Stimulated activated CD8-positive, alpha-beta memory T cell treated with anti-CD3 and anti-CD28 coated beads, Interleukin-7, amount 100 ng/mL, for 48 hours (primary cell): ENCODE data around the gene TARBP2.

Experiments
- DNase-seq, 2 donors: peaks; one replicate each; pipeline ENCODE4 v3.0.0-alpha.2; 2020; ENCODE audit warnings: low read depth in 1 of 2; ENCODE audit errors: extremely low read depth in 1 of 2

Gene TARBP2

DNA sequence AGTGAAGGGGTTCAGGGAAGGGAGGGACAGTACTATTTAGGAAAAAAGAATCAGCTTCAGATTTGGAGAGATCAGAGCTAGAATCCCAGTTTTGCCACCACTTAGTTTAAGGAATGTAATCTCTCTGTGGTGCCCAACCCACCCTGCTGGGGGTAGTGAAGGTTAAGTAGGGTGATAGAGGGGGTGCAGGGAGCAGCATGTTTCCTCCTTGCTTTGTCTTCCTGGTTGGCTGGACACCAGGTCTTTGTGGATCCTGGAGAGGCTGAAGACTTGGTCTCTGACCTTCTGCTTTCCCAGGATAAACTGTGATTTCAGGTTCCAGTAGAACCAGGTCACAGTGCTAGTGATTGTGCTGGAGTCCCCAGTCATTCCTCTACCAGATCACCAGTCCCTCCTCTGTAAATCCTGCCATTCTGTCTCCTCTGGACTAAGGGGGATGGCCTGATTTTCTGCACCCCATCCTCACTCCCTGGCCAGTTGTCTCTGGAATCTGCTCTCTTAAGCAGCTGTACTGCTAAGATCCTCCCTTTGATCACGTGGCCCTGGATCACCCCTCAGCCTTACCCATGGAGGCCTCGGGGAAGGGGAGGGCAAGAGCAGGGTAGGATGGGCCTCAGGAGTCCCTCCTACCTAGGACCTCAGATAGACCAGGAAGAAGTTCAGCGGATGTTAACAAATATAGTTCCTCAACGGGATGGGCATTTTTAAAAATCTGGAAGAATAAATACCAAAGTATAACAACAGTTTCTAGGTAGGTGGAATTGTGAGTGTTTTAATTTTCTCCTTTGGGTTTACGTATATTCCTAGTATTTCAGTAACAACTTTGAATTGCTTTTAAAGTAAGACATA, 5.0 kb upstream of the TARBP2 start:
- no peak for DNase-seq

DNA sequence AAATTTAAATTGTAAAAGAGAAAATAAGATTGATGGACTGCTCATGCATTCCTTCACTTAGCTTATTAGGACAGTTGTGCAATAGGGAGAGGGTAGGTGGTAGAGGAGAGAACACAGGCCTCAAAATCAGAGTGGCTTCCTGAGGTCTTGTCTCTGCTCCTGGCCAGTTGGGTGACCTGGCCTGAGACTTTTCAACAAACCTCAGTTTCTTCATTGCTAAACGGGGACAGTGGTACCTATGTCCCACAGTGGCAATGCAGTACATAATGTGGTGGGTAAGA, 4.4 kb upstream of the TARBP2 start:
- no peak for DNase-seq

DNA sequence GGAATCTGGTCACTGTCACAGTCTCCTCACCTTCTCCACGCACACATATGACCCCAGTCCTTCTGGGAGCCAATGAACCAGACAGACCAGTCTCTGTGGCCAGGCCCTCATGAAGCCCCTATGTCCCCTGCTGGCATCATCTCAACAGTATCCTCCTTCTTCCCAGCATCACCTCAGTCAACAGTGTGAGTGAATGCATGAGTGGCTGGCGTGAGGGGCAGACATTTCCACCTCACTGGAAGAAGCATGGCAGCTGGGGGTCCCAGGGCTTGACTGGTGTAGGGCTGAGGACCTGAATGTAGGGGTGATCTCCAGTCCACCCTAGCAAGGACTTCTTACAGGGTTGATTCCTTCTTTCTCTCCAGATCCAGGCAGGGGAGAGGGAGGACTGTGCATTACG, 3.6 kb upstream of the TARBP2 start:
- DNase-seq = no peak

DNA sequence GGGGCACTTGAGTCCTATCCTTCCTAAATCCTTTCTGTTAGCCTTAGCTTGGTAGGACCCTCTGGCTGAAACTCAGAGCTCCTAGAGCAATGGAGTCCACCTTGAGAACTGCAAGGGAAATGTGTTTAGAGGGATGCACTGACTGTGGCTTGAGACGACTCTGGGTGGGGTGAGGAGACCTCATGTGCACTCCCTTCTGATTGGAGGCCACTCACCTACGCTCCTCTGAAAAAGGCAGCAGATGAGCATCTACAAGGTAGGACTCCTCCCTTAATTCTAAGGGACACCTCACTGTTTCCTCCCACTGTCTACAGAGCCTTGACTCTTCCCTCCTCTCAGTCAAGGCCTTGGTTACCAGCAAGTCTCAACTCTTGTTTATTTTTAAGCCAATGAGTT, 2.9 kb upstream of the TARBP2 start:
- no peak for DNase-seq

DNA sequence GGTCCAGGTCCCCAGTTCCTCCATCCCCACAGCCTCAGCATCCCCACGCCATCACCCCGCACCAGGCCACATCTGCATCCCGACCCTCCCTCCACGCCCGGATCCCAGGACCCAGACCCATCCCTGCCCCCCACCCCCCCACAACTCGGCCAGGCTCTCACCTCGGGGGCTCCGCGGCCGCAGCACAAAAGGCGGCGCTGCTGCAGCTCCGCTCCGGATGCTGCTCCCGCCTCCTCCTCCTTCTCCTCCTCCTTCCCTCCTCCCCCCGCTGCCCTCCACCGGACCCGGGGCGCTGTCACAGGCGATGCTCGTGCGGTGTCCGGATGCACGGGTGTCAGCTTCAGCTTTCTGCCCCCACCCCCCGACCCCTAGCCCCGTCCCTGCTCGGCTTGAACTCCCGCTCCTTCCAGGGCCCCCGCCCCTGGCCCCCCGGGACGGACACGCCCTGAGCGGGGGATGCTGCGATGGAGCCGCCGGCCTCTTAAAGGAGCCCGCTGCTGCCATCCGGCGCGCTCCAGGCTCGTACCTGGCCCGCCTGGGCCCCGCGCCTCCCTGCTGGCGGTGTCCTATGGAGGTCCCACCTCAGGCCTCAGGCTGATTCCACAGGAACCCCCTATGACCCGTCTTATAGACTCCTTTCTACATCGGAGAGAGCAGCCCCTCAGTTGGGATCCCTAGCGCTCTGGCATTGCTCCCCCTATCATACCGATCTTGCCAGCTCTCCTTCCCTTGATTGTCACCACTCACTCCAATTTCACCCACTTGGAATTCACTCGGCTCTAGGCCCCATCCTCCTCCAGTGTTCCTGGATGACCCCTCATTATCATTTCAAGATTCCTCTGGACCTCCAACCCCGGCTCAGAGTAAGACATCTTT, 1.6 kb upstream of the TARBP2 start, which contains the start of gene MAP3K12:
Gene MAP3K12 (minus strand): TSS at position 193 of the 876 bp plus-strand sequence. CDS start 12,067 bp downstream, outside the sequence.
- peak; percentile 46 to 50 for DNase-seq

DNA sequence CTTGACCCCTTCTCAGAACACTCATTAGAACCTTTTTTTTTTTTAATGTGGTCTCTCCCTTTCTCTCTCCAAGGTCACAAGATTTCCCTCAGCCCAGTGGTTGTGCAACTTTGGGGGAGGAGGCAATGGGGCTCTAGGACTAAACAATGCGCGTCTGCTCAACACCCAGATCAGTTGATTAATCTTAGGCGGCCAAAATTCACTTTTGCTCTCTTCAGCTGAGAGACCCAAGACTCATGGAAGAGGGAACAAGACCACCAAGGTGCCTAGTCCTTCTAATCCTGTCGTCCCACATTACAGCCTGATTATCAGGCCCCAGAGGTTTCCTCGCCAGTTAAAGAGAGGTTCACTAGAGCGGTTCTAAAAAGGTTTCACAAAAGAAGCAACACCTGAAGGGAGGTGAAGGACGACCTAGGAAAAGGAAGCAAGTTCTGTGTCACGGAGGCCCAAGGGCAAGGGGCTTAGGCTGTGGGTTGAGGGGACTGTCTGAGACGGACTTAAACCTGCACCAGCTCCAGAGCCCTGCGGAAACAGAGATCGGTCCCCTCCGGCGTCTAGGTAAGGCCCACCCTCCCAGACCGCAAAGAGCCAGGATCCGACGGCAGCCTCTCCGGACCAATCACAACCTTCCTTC, 824 bp upstream of the TARBP2 start:
- no peak for DNase-seq

DNA sequence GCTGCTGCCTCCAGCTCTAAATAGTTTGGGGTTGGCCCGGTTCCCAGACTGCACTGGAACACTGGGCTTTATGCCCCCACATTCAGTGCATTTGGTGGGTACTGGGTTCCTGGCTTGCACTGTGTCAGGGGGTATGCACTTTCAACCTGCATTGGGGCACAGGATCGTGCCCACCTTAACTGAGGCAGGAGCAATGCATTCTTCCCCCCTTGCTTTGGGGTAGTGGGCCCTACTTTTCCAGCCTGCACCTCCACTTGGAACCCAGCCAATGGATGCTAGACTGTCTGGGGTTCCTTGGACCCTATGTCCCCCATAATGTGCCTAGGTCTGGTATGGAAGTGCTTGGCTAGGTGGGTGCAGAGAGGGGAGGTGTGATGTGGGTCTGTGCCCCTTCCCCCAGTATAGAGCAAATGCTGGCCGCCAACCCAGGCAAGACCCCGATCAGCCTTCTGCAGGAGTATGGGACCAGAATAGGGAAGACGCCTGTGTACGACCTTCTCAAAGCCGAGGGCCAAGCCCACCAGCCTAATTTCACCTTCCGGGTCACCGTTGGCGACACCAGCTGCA, 615 bp downstream of the TARBP2 start:
- DNase-seq = no peak

DNA sequence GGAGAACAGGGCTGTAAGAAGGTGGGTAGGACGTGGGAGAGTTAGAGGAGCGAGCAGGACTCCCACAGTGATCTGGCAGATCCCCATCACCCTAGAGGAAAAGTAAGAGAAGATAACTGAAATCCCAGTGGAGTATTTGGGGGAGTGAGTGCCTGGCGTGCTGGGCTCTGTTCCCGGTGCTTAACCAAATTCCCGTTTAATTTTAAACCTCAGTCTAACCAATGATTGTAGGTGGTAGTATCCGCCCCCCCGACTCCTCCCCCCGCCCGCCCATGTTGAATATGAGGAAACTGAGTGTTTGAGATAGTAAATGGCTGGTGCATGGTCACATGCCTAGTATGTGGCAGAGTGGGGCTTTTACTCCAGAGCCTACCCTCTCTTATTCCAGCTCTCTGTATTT, 1.2 kb downstream of the TARBP2 start:
- DNase-seq = no peak

DNA sequence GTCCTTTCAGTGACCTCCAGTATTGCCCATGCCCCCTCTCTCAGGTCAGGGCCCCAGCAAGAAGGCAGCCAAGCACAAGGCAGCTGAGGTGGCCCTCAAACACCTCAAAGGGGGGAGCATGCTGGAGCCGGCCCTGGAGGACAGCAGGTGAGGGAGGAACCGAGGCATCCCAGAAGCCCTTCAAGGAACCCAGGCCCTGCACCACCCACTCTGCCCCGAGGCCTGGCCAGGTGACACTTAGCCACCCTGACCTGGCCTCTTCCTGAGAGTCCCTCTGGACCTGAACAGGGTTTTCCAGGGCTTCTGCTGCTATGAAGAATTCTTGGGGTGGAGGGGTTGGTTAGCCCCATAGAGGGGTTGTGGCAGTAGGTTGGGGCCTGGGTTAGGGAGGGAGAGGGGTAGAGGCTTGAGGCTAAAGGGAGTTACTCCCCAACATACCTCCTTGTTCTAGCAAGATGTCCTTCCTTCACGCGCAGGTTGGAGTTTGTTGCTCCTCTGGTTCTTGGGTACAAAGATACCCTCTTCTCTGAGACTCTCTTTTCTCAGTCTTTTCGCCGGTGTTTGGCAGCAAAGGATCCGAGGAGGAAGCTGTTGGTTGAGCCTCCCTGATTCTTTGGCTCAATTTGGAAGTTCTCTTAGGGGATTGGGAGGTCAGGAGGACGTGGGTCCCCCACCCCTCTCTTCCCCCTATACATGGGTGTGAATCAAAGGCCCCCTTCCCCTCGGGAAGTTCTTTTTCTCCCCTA, 2.1 kb downstream of the TARBP2 start:
- DNase-seq = no peak

DNA sequence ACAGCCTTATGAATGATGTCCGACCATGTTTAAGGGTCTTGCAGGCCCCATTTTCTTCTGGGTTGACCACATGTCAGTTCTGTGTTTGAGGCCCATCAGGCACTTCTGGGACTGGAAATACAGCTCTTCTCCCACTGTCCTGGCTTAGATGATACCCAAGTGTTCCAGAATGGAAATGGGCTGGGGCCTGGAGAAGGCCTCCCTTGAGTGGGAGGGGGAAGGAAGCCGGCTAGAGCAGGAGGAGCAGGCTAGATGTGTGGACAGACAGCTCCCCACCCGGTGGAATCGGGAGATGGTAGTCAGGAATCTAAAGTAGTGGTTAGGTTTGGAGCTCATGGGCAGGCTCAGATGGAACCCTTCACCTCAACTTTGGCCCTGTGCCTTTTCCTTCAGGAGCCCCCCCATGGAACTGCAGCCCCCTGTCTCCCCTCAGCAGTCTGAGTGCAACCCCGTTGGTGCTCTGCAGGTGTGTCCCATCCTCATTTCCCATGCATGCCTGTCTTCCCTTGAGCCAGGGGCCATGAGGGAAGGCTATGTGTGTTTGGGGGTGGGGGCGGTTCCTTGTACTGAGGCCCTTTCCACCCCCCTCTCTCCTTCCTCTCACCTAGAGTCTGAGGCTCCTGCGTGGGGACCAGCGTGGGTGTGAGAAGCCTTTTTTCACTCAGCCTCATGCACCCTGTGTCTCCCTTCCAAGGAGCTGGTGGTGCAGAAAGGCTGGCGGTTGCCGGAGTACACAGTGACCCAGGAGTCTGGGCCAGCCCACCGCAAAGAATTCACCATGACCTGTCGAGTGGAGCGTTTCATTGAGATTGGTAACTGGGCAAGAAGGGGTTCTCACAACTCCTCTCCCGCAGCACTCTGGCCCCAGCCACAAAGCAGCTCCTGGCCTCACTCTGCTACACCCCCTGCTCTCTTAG, 3.2 kb downstream of the TARBP2 start:
- no peak for DNase-seq

DNA sequence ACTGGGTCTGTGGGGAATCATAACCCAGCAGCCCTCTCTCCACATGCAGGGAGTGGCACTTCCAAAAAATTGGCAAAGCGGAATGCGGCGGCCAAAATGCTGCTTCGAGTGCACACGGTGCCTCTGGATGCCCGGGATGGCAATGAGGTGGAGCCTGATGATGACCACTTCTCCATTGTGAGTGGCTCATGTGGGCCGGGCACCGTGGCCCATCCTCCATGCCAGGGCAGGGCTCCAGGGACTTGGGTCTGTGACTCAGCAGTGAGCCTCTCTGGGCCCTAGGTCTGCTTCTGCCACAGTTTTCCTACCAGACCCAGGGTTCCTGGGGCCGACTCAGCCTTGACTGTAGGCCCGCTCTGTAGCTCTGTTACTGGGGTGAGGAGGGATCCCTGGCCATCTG, 4.0 kb downstream of the TARBP2 start:
- DNase-seq = no peak

DNA sequence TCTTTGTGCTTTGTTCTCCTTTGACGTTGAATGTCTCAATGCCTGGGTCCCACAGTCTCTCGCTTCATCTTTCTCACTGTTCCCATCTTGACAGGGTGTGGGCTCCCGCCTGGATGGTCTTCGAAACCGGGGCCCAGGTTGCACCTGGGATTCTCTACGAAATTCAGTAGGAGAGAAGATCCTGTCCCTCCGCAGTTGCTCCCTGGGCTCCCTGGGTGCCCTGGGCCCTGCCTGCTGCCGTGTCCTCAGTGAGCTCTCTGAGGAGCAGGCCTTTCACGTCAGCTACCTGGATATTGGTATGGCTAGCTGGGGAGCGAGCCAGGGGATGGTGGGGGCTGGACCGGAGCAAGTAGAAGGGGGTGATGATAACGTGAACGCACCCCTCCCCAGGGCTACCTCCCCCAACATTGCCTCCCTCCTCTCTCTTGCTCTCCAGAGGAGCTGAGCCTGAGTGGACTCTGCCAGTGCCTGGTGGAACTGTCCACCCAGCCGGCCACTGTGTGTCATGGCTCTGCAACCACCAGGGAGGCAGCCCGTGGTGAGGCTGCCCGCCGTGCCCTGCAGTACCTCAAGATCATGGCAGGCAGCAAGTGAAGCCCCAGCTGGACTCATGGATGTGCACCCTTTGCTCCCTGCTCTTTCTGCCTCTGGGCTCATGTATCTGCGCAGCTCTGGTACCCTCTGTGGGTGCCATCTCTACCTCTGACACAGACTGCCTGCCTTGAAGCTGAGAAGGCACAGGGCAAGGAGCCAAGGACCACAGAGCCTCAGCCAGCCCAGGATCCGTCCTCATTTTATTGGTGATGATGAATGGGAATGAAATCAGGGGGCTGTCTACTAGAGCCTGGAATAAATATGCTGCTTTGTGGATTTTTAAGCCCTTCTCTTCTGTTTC, 4.7 kb downstream of the TARBP2 start:
- no peak for DNase-seq

DNA sequence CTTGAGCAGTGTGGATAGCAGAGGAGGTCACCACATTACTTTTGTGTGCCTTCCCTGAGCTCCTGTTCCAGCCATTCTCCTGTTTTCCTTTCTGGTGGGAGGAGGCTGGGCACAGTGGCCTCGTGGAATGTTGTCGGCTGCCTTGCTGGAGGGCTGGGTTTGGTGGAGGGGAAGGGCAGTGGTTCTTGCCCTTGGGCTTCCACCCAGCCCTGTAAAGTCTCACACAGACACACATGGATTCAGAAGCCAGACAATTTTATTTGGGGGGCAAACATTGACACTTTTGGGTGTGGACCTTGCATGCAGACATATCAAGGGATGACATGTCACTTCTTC, 5.3 kb downstream of the TARBP2 start:
- DNase-seq = no peak

DNA sequence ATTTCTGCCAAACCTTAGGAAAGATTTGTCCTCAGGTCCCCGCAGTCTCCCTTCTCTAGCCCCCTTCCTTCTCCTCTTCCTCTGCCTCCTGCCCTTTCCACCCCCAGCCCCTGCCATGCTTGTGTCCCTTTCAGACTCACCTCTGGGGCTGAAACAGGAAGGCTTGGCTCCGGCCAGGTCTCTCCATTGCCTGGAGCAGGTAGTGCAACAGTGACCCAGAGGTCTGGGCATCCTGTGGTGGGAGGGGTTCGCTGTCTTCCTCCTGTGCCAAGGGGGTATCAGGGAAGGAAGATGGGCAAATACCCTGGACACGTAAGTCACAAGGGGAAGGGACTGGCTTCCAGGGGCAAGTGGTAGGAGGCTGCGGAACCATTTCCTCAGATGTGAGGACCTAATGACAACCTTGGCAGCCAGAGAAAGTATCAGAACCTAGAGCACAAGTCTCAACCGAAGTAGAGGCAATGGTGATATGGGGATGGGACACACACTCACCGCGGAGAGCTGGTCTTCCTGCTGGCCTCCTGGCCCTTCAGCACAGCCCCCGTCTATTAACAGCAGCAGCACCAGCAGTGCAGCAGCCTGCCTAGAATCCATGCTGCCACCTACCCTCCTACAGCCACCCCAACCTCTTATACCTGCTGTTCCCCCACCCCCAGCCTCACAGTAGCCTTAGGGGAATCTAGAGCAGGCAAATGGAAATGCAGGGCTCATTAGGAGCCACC, 6.0 kb downstream of the TARBP2 start, which contains the start of gene NPFF:
Gene NPFF (minus strand): TSS at position 604 of the 722 bp plus-strand sequence. CDS start 10 bp downstream, at position 594.
- no peak for DNase-seq

DNA sequence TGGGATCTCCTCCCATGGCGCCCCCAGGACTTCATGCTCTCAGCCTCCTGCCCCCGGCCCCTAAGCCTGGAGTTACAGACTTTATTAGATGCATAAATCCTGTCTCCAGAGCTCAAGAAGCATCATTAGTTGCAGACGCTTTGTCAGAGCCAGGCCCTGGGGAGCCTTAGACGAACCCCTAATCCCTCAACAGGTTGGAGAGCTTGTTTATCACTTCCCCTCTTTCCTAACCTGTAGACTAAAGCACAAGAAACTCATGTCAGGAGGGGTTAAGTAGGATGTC, 6.5 kb downstream of the TARBP2 start:
- DNase-seq = no peak

DNA sequence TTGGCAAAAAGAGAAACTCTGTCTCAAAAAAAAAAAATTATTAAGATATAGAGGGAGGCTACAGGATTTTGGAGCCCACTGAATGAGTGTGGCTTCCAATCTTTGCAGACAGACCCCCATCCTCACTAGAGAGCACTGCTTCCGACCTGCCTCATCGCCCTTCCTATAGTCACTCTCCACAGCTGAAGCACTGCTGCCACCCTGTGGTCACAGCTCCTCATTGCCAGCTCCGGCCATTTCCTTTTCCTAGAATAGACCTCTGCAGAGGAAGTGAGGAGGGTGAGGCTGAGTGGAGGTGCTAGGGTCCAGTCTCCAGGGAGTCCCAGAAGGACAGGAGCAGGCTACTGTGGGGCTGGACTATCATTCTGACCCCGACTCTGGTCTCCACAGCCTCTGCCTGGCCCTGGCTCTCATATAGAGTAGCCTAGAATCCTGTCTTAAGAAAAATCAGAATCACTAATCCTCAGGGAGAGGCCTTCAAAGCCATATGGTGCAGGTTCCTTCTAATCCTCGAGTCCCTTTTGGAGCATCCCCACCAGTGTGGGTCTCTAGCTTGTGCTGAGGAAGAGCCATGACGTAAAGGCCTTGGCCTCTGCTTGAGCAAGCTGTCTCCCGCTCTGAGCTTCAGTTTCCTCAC, 7.6 kb downstream of the TARBP2 start:
- peak; percentile 63 to 71 for DNase-seq

DNA sequence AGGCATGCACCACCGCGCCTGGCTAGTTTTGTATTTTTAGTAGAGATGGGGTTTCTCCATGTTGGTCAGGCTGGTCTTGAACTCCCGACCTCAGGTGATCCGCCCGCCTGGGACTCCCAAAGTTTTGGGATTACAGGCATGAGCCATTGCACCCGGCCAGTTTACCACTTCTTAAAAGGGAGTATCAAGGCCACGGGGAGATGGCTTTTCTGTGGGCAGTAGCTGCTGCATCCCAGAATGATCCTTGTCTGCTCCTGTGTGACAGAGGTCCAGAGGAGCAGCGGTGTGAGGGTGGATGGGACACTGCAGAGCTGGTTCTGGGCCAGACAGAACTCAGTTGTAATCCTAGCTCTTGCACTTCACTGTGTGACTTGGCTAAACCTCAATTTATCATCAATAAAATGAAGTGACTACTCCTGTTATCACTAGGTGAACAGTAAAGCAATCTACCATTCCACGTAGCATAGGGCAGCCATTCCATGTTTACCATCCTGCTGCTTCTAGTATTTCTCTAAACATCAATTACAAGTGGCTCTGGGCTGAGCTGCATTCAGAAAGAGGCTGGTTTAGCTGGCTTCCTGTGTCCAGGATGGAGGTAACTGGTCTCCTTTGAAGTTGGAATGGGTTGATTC, 9.2 kb downstream of the TARBP2 start:
- DNase-seq = no peak
